ENCODE measurements around the gene PAFAH1B2.

The PAFAH1B2 gene

GRCh38 chr11:117188620-117189081 is 44.6 kb downstream of the PAFAH1B2 start:
- no peak overlapping the region for H3K4me3 ChIP-seq (replicated peaks; ENCODE audit: low read depth, low read length)
- no peak for DNase-seq (ENCODE audit: extremely low read depth, low read depth)
- no peak for TF ChIP-seq CTCF (IDR thresholded peaks at IDR 0.05; ENCODE audit: low read depth, low read length, missing control alignments)

DNA sequence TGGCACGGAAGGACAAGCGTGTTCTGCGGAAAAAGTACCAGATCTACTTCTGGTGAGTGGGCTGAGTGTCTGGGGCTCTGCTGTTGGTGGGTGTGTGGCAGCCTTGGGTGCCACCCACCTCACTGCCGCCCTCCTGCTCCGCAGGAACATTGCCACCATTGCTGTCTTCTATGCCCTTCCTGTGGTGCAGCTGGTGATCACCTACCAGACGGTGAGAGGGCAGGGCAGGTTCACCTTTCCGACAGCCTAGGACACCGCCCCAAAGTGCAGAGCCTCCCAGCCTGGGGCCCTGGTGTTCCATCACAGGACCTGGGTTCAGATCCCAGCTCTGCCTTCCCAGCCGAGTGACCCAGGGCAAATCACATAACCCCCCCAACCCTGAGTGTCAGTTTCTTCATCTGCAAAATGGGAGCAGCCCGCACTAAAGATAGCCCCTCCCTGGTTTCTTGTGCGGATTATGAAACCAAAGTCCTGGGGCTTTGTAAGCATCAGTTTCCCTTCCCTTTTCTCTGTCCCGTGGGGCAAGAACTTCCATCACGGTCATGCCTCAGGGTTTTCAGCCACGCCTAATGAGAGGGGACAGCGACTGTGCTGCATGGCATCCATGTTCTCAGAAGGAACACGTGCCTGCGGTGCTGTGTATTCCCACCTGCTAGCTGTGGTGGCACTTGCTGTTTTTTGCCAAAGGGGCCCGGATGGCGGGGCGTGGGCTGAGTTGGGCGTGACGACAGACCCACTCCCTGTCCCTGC is 45.3 kb downstream of the PAFAH1B2 start:
- no peak overlapping the region for H3K4me3 ChIP-seq (replicated peaks; ENCODE audit: low read depth, low read length)
- no peak for TF ChIP-seq CTCF (IDR thresholded peaks at IDR 0.05; ENCODE audit: low read depth, low read length, missing control alignments)
- no peak for DNase-seq (ENCODE audit: extremely low read depth, low read depth)

- DNase-seq (ENCODE audit: extremely low read depth, low read depth): no peak
- no peak overlapping the region for H3K4me3 ChIP-seq (replicated peaks; ENCODE audit: low read depth, low read length)
- TF ChIP-seq CTCF (IDR thresholded peaks at IDR 0.05; ENCODE audit: low read depth, low read length, missing control alignments): no peak
Measured at GRCh38 chr11:117189941-117190544, 46.0 kb downstream of the PAFAH1B2 start.

DNA sequence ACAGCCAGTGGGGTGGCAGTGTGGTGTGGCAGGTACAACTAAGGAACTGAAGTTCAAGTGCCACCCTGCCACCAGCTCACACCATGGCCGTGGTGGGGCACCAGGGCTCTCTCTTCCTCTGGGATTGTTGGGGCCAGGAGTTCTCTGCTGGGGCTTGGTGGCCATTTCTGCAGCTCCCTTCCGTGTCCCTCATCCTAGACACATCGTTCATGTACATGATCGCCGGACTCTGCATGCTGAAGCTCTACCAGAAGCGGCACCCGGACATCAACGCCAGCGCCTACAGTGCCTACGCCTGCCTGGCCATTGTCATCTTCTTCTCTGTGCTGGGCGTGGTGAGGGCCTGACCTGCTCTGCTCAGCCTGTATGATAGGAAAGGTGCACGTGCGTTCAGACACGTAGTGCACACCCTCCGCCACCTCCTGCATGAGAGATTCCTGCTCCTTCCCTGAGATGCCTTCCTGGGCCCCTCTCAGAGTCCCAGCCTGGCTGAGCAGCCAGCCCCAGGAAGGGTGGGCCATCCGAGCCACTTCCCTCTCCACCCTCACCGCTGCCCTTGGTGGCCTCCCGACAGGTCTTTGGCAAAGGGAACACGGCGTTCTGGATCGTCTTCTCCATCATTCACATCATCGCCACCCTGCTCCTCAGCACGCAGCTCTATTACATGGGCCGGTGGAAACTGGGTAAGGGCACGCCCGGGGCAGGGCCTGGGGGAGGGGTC is 47.8 kb downstream of the PAFAH1B2 start:
- DNase-seq (ENCODE audit: extremely low read depth, low read depth): no peak
- no peak for TF ChIP-seq CTCF (IDR thresholded peaks at IDR 0.05; ENCODE audit: low read depth, low read length, missing control alignments)

DNA sequence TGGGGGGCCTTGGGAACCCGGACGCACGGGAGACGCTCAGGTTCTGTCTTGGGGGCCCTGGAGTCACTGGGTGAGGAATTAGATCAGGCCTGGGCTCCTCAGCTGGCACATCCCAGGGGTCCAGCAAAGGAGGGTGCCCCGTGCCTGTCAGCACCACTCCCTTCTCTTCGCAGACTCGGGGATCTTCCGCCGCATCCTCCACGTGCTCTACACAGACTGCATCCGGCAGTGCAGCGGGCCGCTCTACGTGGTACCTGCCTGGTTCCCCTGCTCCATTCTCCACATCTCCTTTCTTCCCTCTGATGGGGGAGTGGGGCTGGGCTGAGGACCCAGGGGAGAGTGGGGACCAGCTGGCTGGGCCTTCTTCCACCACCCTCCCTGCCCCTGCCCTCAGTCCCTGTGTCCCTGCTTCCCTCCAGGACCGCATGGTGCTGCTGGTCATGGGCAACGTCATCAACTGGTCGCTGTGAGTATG is 48.4 kb downstream of the PAFAH1B2 start:
- DNase-seq (ENCODE audit: extremely low read depth, low read depth): no peak
- no peak for TF ChIP-seq CTCF (IDR thresholded peaks at IDR 0.05; ENCODE audit: low read depth, low read length, missing control alignments)
- no peak overlapping the region for H3K4me3 ChIP-seq (replicated peaks; ENCODE audit: low read depth, low read length)

More for the DNA sequence above, 47.8 kb downstream of the PAFAH1B2 start:
- H3K4me3 ChIP-seq (replicated peaks; ENCODE audit: low read depth, low read length): no peak overlapping the region

DNA sequence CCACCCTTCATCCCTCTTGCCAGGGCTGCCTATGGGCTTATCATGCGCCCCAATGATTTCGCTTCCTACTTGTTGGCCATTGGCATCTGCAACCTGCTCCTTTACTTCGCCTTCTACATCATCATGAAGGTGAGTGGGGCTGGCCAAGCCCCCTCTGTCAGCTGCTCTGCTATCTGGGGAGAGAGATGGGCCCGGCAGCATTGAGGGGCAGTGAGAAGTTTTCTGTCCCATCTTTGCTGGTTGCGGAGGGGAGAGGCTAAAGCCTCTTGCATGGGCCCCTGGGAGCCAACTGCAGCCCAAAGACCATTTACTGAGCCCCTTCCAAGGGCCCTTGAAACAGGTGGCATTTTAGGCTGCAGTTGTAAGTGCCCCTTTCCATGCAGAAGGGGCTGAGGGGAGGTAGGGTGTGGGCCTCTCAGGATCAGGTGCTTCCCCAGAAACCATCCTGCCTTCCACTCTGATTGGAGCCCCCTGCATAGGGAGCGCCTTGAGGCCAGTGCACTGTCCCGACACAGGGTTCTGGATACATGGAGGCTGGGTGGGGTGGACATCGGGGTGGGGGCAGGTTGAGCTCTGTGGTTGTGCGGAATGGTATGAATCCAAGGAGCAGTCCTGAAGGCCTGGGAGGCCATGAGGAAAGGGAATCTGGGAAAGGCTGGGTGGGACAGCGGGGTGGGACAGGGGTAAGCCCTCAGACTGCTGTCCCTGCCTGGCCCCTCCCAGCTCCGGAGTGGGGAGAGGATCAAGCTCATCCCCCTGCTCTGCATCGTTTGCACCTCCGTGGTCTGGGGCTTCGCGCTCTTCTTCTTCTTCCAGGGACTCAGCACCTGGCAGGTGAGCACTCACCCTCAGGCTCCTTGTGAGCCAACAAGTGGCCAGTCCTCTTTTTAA is 49.3 kb downstream of the PAFAH1B2 start:
- no peak for TF ChIP-seq CTCF (IDR thresholded peaks at IDR 0.05; ENCODE audit: low read depth, low read length, missing control alignments)
- no peak overlapping the region for H3K4me3 ChIP-seq (replicated peaks; ENCODE audit: low read depth, low read length)
- no peak for DNase-seq (ENCODE audit: extremely low read depth, low read depth)
